ENCODE data around the gene PI4K2A.

Gene PI4K2A

GRCh38 chr10:97640174-97640867 lies at the start of gene PI4K2A:
Gene PI4K2A, plus strand, starts transcription at chr10:97640671. Its CDS starts 72 bp downstream, at chr10:97640743.
- DNase-seq (ENCODE audit: low read depth): peak; percentile 99
- H3K4me3 ChIP-seq (ENCODE audit: low read depth, low read length): peak within 1 kb of the TSS; percentile 64
- no peak for TF ChIP-seq CTCF (IDR thresholded peaks at IDR 0.05; ENCODE audit: low read depth, low read length)
- peak; percentile 59 for TF ChIP-seq MAX (IDR thresholded peaks at IDR 0.05; ENCODE audit: low read depth, low read length)
- no peak for TF ChIP-seq POLR2A (IDR thresholded peaks at IDR 0.05; ENCODE audit: extremely low read depth, insufficient read length)
- TF ChIP-seq MYC (IDR thresholded peaks at IDR 0.05; ENCODE audit: low read depth, low read length): no peak

- no peak overlapping the region for H3K4me3 ChIP-seq (ENCODE audit: low read depth, low read length)
- no peak for DNase-seq (ENCODE audit: low read depth)
- TF ChIP-seq MAX (IDR thresholded peaks at IDR 0.05; ENCODE audit: low read depth, low read length) (no peak), CTCF (IDR thresholded peaks at IDR 0.05; ENCODE audit: low read depth, low read length) (no peak), POLR2A (IDR thresholded peaks at IDR 0.05; ENCODE audit: extremely low read depth, insufficient read length) (no peak), MYC (IDR thresholded peaks at IDR 0.05; ENCODE audit: low read depth, low read length) (no peak)
Measured at GRCh38 chr10:97590748-97591495, 49.5 kb upstream of the PI4K2A start.

- no peak for TF ChIP-seq MYC (IDR thresholded peaks at IDR 0.05; ENCODE audit: low read depth, low read length)
- no peak for TF ChIP-seq MAX (IDR thresholded peaks at IDR 0.05; ENCODE audit: low read depth, low read length)
- TF ChIP-seq POLR2A (IDR thresholded peaks at IDR 0.05; ENCODE audit: extremely low read depth, insufficient read length): no peak
- no peak for TF ChIP-seq CTCF (IDR thresholded peaks at IDR 0.05; ENCODE audit: low read depth, low read length)
- DNase-seq (ENCODE audit: low read depth): no peak
- no peak overlapping the region for H3K4me3 ChIP-seq (ENCODE audit: low read depth, low read length)
Measured at GRCh38 chr10:97593421-97593820, 47.0 kb upstream of the PI4K2A start.

GRCh38 chr10:97596101-97597082 lies 44.1 kb upstream of the PI4K2A start:
- no peak overlapping the region for H3K4me3 ChIP-seq (ENCODE audit: low read depth, low read length)
- DNase-seq (ENCODE audit: low read depth): no peak
- TF ChIP-seq MYC (IDR thresholded peaks at IDR 0.05; ENCODE audit: low read depth, low read length): no peak
- no peak for TF ChIP-seq CTCF (IDR thresholded peaks at IDR 0.05; ENCODE audit: low read depth, low read length)
- no peak for TF ChIP-seq MAX (IDR thresholded peaks at IDR 0.05; ENCODE audit: low read depth, low read length)
- TF ChIP-seq POLR2A (IDR thresholded peaks at IDR 0.05; ENCODE audit: extremely low read depth, insufficient read length): no peak

- H3K4me3 ChIP-seq (ENCODE audit: low read depth, low read length): no peak overlapping the region
- no peak for TF ChIP-seq MYC (IDR thresholded peaks at IDR 0.05; ENCODE audit: low read depth, low read length)
- TF ChIP-seq CTCF (IDR thresholded peaks at IDR 0.05; ENCODE audit: low read depth, low read length): no peak
- TF ChIP-seq MAX (IDR thresholded peaks at IDR 0.05; ENCODE audit: low read depth, low read length): no peak
- TF ChIP-seq POLR2A (IDR thresholded peaks at IDR 0.05; ENCODE audit: extremely low read depth, insufficient read length): no peak
- DNase-seq (ENCODE audit: low read depth): no peak
Measured at GRCh38 chr10:97597778-97598177, 42.7 kb upstream of the PI4K2A start.

Data from NB4 (cell line).